ENCODE results near the gene DPP6. TPM values are rescaled to one million over a fixed set of nuclear protein-coding genes. Genes with fewer than 3 reads are reported as not detected.
"Not testable (repeated sequence)": the region's sequence is repeated elsewhere in the genome, so short reads cannot be mapped to it uniquely, and the experiment has no call there.

DPP6 gene
- total RNA-seq, 1 experiment from 2014 or later = not detected

- DNase-seq = no peak
- Histone ChIP-seq H3K4me1 (replicated peaks; ENCODE audit: insufficient read depth) (no peaks in the 10 kb centered on the region), H3K9me3 (ENCODE audit: insufficient read depth, low read depth) (no peaks in the 10 kb centered on the region), H3K79me2 (ENCODE audit: low read depth) (no peaks in the 10 kb centered on the region), H3K4me2 (no peak overlapping the region), H3K36me3 (ENCODE audit: low read depth) (no peaks in the 10 kb centered on the region), H4K20me1 (ENCODE audit: insufficient read depth) (no peaks in the 10 kb centered on the region), H3F3A (ENCODE audit: insufficient read depth, low read depth) (no peaks in the 10 kb centered on the region), H3K27ac (no peak overlapping the region), H3K9me2 (ENCODE audit: insufficient read depth) (no peaks in the 10 kb centered on the region), H2AFZ (no peak overlapping the region), H3K4me3 (no peak overlapping the region), H3K27me3 (ENCODE audit: insufficient read depth, low read depth) (peaks cover 94% of the 10 kb centered on the region)
- CTCF ChIA-PET = no interaction called here
- no peak for TF ChIP-seq EZH2 (IDR thresholded peaks at IDR 0.05; ENCODE audit: low read depth)
- TF ChIP-seq, protein P1, sequence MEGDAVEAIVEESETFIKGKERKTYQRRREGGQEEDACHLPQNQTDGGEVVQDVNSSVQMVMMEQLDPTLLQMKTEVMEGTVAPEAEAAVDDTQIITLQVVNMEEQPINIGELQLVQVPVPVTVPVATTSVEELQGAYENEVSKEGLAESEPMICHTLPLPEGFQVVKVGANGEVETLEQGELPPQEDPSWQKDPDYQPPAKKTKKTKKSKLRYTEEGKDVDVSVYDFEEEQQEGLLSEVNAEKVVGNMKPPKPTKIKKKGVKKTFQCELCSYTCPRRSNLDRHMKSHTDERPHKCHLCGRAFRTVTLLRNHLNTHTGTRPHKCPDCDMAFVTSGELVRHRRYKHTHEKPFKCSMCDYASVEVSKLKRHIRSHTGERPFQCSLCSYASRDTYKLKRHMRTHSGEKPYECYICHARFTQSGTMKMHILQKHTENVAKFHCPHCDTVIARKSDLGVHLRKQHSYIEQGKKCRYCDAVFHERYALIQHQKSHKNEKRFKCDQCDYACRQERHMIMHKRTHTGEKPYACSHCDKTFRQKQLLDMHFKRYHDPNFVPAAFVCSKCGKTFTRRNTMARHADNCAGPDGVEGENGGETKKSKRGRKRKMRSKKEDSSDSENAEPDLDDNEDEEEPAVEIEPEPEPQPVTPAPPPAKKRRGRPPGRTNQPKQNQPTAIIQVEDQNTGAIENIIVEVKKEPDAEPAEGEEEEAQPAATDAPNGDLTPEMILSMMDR (conservative IDR thresholded peaks at IDR 0.05) = no peak
- POLR2A ChIA-PET (ENCODE audit: unreplicated experiment) = no interaction called here
- BruUV-seq (replicated peaks) = no TSS peak
- intact Hi-C loops (cut with micrococcal nuclease; ENCODE audit: unreplicated experiment) = no loop called here
Measured at GRCh38 chr7:154918741-154919140, 866.5 kb downstream of the DPP6 start.

DNA sequence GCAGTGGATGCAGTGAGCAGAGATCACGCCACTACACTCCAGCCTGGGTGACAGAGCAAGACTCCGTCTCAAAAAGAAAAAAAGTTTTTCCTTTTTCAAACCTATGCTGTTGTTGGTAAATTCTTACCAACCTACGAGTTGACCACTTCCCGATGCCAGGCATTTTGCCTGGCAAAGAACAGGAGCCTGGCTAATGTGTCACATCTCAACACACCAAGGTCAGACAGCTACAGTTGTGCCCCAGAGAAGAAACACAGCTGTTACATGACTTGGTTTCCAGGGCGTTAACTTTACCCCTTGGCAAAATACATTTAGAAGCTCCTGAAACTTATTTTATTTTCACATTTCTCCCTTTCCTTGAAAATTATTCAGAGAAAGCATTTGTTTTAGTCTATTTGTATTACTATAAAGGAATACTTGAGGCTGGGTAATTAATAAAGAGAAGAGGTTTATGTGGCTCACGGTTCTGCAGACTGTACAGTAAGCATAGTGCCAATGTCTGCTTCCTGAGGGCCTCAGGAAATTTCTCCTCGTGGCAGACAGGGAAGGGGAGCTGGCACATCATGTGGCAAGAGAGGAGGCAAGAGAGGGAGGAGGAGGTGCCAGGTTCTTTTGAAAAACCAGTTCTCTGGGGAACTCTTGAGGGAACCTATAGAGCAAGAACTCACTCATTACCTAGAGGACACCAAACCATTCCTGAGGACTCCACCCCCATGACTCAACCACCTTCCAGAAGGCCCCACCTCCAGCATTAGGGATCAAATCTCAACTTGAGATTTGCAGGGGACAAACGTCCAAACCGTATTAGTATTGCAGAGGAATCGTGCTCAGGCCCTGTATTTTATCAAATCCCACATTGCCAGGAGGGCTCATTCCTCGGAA is 867.4 kb downstream of the DPP6 start:
- no TSS peak for BruUV-seq (replicated peaks)
- Histone ChIP-seq H3K27me3 (ENCODE audit: insufficient read depth, low read depth) (peaks cover 96% of the 10 kb centered on the region), H4K20me1 (ENCODE audit: insufficient read depth) (no peaks in the 10 kb centered on the region), H3K9me3 (ENCODE audit: insufficient read depth, low read depth) (no peaks in the 10 kb centered on the region), H2AFZ (no peak overlapping the region), H3K4me3 (no peak overlapping the region), H3K36me3 (ENCODE audit: low read depth) (no peaks in the 10 kb centered on the region), H3K4me1 (replicated peaks; ENCODE audit: insufficient read depth) (no peaks in the 10 kb centered on the region), H3K79me2 (ENCODE audit: low read depth) (no peaks in the 10 kb centered on the region), H3K9me2 (ENCODE audit: insufficient read depth) (no peaks in the 10 kb centered on the region), H3K4me2 (no peak overlapping the region), H3K27ac (no peak overlapping the region), H3F3A (ENCODE audit: insufficient read depth, low read depth) (no peaks in the 10 kb centered on the region)
- peak in 1 of 2 experiments; percentile 59 for DNase-seq
- intact Hi-C loops (cut with micrococcal nuclease; ENCODE audit: unreplicated experiment) = no loop called here
- CTCF ChIA-PET = no interaction called here
- POLR2A ChIA-PET (ENCODE audit: unreplicated experiment) = no interaction called here
- no peak for TF ChIP-seq EZH2 (IDR thresholded peaks at IDR 0.05; ENCODE audit: low read depth)
- TF ChIP-seq, protein P1 (conservative IDR thresholded peaks at IDR 0.05) = no peak

GRCh38 chr7:154922472-154922871 is 870.3 kb downstream of the DPP6 start:
- H3K27ac ChIP-seq; DNase-seq; H2AFZ ChIP-seq; CTCF ChIA-PET; H3K4me3 ChIP-seq; BruUV-seq (replicated peaks); H3K9me2 ChIP-seq (ENCODE audit: insufficient read depth); H3K9me3 ChIP-seq (ENCODE audit: insufficient read depth, low read depth); H4K20me1 ChIP-seq (ENCODE audit: insufficient read depth); H3K36me3 ChIP-seq (ENCODE audit: low read depth); H3K4me1 ChIP-seq (replicated peaks; ENCODE audit: insufficient read depth); H3K79me2 ChIP-seq (ENCODE audit: low read depth); POLR2A ChIA-PET (ENCODE audit: unreplicated experiment); intact Hi-C loops (cut with micrococcal nuclease; ENCODE audit: unreplicated experiment); H3F3A ChIP-seq (ENCODE audit: insufficient read depth, low read depth); H3K4me2 ChIP-seq: not testable (repeated sequence)
- peaks cover 79% of the 10 kb centered on the region for H3K27me3 ChIP-seq (ENCODE audit: insufficient read depth, low read depth)
